ENCODE results near the gene BAG2.

- TF ChIP-seq CTCF (IDR thresholded peaks at IDR 0.05) = no peak
- TF ChIP-seq POLR2AphosphoS5 (IDR thresholded peaks at IDR 0.05) = no peak
Measured at GRCh38 chr6:57183336-57183735, 11.2 kb downstream of the BAG2 start.
